WTC11 (cell line): ENCODE data around the gene MYL5. TPM values are rescaled to one million over a fixed set of nuclear protein-coding genes. Genes with fewer than 3 reads are reported as not detected.

Source experiments
- ATAC-seq: fragments of 200-7000 bp; cut with Tn5 transposase; 2 replicates; pipeline ENCODE4 v1.10.0; 2021; ENCODE audit warnings: mild to moderate bottlenecking, moderate library complexity
- CTCF ChIA-PET: fragments of 300-600 bp; sonication (Branson Sonifier 250); formaldehyde crosslinking; loops from one replicate; lab custom pipeline; 2021; ENCODE audit warnings: antibody characterized with exemption; lab: Charles Lee
- POLR2A ChIA-PET: fragments of 350-600 bp; sonication (Branson Sonifier 250); formaldehyde crosslinking; loops from one replicate; lab custom pipeline; 2021; ENCODE audit warnings: antibody characterized with exemption; lab: Charles Lee
- DNase-seq: peaks from one replicate; pipeline ENCODE4 v3.0.0; 2021; ENCODE audit warnings: low spot score
- H3K27ac Mint-ChIP-seq: 2 replicates; pipeline ENCODE4 v1.8.0; 2021; ENCODE audit warnings: mixed read lengths
- H3K27me3 Mint-ChIP-seq: 2 replicates; pipeline ENCODE4 v1.8.0; 2021; ENCODE audit warnings: low read depth, mild to moderate bottlenecking, moderate library complexity, mixed read lengths
- H3K36me3 Mint-ChIP-seq: 2 replicates; pipeline ENCODE4 v1.8.0; 2021; ENCODE audit warnings: mixed read lengths
- H3K4me1 Mint-ChIP-seq: 2 replicates; pipeline ENCODE4 v1.8.0; 2022; ENCODE audit warnings: mixed read lengths
- H3K4me3 Mint-ChIP-seq: 2 replicates; pipeline ENCODE4 v1.8.0; 2021; ENCODE audit warnings: mild to moderate bottlenecking, moderate library complexity, mixed read lengths
- H3K9me3 Mint-ChIP-seq: 2 replicates; pipeline ENCODE4 v1.8.0; 2021; ENCODE audit warnings: mixed read lengths
- ATF3 ChIP-seq: sonication (generic); formaldehyde crosslinking; conservative IDR thresholded peaks from 2 replicates; pipeline ENCODE4 v1.8.1; 2022; ENCODE audit warnings: mild to moderate bottlenecking, missing genetic modification reagents
- ATF6 ChIP-seq: sonication (generic); formaldehyde crosslinking; IDR thresholded peaks from 2 replicates; pipeline ENCODE4 v1.8.1; 2023; ENCODE audit warnings: mild to moderate bottlenecking, missing genetic modification reagents
- CBFB ChIP-seq: sonication (generic); formaldehyde crosslinking; IDR thresholded peaks from 2 replicates; pipeline ENCODE4 v1.8.1; 2022; ENCODE audit warnings: mild to moderate bottlenecking, low read depth, missing genetic modification reagents
- CREM ChIP-seq: sonication (generic); formaldehyde crosslinking; IDR thresholded peaks from 2 replicates; pipeline ENCODE4 v1.8.1; 2022; ENCODE audit warnings: mild to moderate bottlenecking, missing genetic modification reagents, moderate library complexity
- FOXK1 ChIP-seq: sonication (generic); formaldehyde crosslinking; IDR thresholded peaks from 2 replicates; pipeline ENCODE4 v1.8.0; 2022; ENCODE audit warnings: mild to moderate bottlenecking, moderate library complexity, missing genetic modification reagents
- MXD4 ChIP-seq: fragments of 250-450 bp; sonication (Bioruptor Pico); IDR thresholded peaks from 2 replicates; pipeline ENCODE4 v1.8.0; 2021; ENCODE audit warnings: mild to moderate bottlenecking, moderate library complexity, borderline replicate concordance
- MYBL2 ChIP-seq: sonication (generic); formaldehyde crosslinking; IDR thresholded peaks from 2 replicates; pipeline ENCODE4 v1.8.1; 2023; ENCODE audit warnings: mild to moderate bottlenecking, moderate library complexity, missing genetic modification reagents
- NFE2L1 ChIP-seq: sonication (generic); formaldehyde crosslinking; IDR thresholded peaks from 2 replicates; pipeline ENCODE4 v1.8.1; 2023; ENCODE audit warnings: missing genetic modification reagents
- NR1H2 ChIP-seq: sonication (generic); formaldehyde crosslinking; IDR thresholded peaks from 2 replicates; pipeline ENCODE4 v1.9.0; 2021; ENCODE audit warnings: mild to moderate bottlenecking, moderate library complexity, missing genetic modification reagents
- PREB ChIP-seq: sonication (generic); formaldehyde crosslinking; IDR thresholded peaks from 2 replicates; pipeline ENCODE4 v1.8.1; 2022; ENCODE audit warnings: mild to moderate bottlenecking, missing genetic modification reagents, moderate library complexity, borderline replicate concordance
- PRRX2 ChIP-seq: fragments of 250-450 bp; sonication (Bioruptor Pico); IDR thresholded peaks from 2 replicates; pipeline ENCODE4 v1.8.0; 2021; ENCODE audit warnings: mild to moderate bottlenecking
- SP1 ChIP-seq: sonication (generic); formaldehyde crosslinking; conservative IDR thresholded peaks from 2 replicates; pipeline ENCODE4 v1.8.1; 2022; ENCODE audit warnings: missing genetic modification reagents
- TP53 ChIP-seq: sonication (generic); formaldehyde crosslinking; IDR thresholded peaks from 2 replicates; pipeline ENCODE4 v1.8.1; 2023; ENCODE audit warnings: mild to moderate bottlenecking, missing genetic modification reagents
- USF2 ChIP-seq: sonication (generic); formaldehyde crosslinking; IDR thresholded peaks from 2 replicates; pipeline ENCODE4 v1.8.1; 2023; ENCODE audit warnings: mild to moderate bottlenecking, missing genetic modification reagents, moderate library complexity
- ZNF281 ChIP-seq: sonication (generic); formaldehyde crosslinking; IDR thresholded peaks from 2 replicates; pipeline ENCODE4 v1.8.0; 2023; ENCODE audit warnings: mild to moderate bottlenecking, missing genetic modification reagents
- ZNF416 ChIP-seq: fragments of 250-450 bp; sonication (Bioruptor Pico); IDR thresholded peaks from 2 replicates; pipeline ENCODE4 v1.9.0; 2021; ENCODE audit warnings: mild to moderate bottlenecking, inconsistent platforms
- total RNA-seq: library from RNA; stranded (reverse); gene quantifications from 3 replicates; pipeline ENCODE4 v1.2.3, GENCODE V29; 2021
- TF ChIP-seq, protein P1 (sequence below): sonication (generic); formaldehyde crosslinking; IDR thresholded peaks from 2 replicates; pipeline ENCODE4 v1.8.0; 2022; ENCODE audit warnings: mild to moderate bottlenecking, missing genetic modification reagents
- TF ChIP-seq, protein P2 (sequence below): fragments of 250-450 bp; sonication (Bioruptor Pico); IDR thresholded peaks from 2 replicates; pipeline ENCODE4 v1.9.0; 2021; ENCODE audit warnings: mild to moderate bottlenecking
- TF ChIP-seq, protein P3 (sequence below): fragments of 250-450 bp; sonication (Bioruptor Pico); IDR thresholded peaks from 2 replicates; pipeline ENCODE4 v1.9.0; 2021; ENCODE audit warnings: mild to moderate bottlenecking

The MYL5 gene
- total RNA-seq, 1 experiment from 2014 or later = 22.2 TPM

GRCh38 chr4:654503-654845, 19.9 kb upstream of the MYL5 start:
- ChIA-PET CTCF (no interaction called here), POLR2A (no interaction called here)
- no peak overlapping the region for H3K4me3 Mint-ChIP-seq
- no peaks in the 10 kb centered on the region for H3K4me1 Mint-ChIP-seq
- DNase-seq = no peak
- TF ChIP-seq ZNF281 (CRISPR knock-in tag) (no peak), MXD4 (CRISPR knock-in tag) (no peak), TP53 (CRISPR knock-in tag) (no peak), MYBL2 (CRISPR knock-in tag) (no peak), FOXK1 (no peak), NFE2L1 (no peak), SP1 (CRISPR knock-in tag) (no peak), USF2 (CRISPR knock-in tag) (no peak), ATF6 (CRISPR knock-in tag) (no peak), PREB (CRISPR knock-in tag) (no peak), CREM (no peak), NR1H2 (no peak), CBFB (no peak), ATF3 (no peak), ZNF416 (CRISPR knock-in tag) (no peak), PRRX2 (no peak)
- TF ChIP-seq, protein P1, sequence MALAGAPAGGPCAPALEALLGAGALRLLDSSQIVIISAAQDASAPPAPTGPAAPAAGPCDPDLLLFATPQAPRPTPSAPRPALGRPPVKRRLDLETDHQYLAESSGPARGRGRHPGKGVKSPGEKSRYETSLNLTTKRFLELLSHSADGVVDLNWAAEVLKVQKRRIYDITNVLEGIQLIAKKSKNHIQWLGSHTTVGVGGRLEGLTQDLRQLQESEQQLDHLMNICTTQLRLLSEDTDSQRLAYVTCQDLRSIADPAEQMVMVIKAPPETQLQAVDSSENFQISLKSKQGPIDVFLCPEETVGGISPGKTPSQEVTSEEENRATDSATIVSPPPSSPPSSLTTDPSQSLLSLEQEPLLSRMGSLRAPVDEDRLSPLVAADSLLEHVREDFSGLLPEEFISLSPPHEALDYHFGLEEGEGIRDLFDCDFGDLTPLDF (CRISPR knock-in tag) = no peak
- TF ChIP-seq, protein P2, sequence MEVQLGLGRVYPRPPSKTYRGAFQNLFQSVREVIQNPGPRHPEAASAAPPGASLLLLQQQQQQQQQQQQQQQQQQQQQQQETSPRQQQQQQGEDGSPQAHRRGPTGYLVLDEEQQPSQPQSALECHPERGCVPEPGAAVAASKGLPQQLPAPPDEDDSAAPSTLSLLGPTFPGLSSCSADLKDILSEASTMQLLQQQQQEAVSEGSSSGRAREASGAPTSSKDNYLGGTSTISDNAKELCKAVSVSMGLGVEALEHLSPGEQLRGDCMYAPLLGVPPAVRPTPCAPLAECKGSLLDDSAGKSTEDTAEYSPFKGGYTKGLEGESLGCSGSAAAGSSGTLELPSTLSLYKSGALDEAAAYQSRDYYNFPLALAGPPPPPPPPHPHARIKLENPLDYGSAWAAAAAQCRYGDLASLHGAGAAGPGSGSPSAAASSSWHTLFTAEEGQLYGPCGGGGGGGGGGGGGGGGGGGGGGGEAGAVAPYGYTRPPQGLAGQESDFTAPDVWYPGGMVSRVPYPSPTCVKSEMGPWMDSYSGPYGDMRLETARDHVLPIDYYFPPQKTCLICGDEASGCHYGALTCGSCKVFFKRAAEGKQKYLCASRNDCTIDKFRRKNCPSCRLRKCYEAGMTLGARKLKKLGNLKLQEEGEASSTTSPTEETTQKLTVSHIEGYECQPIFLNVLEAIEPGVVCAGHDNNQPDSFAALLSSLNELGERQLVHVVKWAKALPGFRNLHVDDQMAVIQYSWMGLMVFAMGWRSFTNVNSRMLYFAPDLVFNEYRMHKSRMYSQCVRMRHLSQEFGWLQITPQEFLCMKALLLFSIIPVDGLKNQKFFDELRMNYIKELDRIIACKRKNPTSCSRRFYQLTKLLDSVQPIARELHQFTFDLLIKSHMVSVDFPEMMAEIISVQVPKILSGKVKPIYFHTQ (CRISPR knock-in tag) = no peak
- TF ChIP-seq, protein P3, sequence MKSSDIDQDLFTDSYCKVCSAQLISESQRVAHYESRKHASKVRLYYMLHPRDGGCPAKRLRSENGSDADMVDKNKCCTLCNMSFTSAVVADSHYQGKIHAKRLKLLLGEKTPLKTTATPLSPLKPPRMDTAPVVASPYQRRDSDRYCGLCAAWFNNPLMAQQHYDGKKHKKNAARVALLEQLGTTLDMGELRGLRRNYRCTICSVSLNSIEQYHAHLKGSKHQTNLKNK (CRISPR knock-in tag) = no peak
- H3K36me3 Mint-ChIP-seq = peaks cover 3% of the 10 kb centered on the region; the same call in 1 of the 2 replicates
- no peak overlapping the region for H3K27ac Mint-ChIP-seq
- peaks cover 4% of the 10 kb centered on the region; the same call in 1 of the 2 replicates for H3K9me3 Mint-ChIP-seq
- peaks cover 3% of the 10 kb centered on the region; the same call in 1 of the 2 replicates for H3K27me3 Mint-ChIP-seq
- no peak for ATAC-seq
